Stimulated activated CD8-positive, alpha-beta memory T cell treated with anti-CD3 and anti-CD28 coated beads, Interleukin-15, amount 100 ng/mL, for 1 hour (primary cell): ENCODE measurements around the gene FAM161B.
"Not testable (repeated sequence)": the region's sequence is repeated elsewhere in the genome, so short reads cannot be mapped to it uniquely, and the experiment has no call there.

ENCODE experiments used
- DNase-seq: peaks from one replicate; pipeline ENCODE4 v3.0.0-alpha.2; 2020; ENCODE audit warnings: low read depth

The FAM161B gene

GRCh38 chr14:73942180-73942579 lies 7.7 kb downstream of the FAM161B start:
- no peak for DNase-seq

- no peak for DNase-seq
These were observed 12.9 kb downstream of the FAM161B start for GRCh38 chr14:73937012-73937411.

DNA sequence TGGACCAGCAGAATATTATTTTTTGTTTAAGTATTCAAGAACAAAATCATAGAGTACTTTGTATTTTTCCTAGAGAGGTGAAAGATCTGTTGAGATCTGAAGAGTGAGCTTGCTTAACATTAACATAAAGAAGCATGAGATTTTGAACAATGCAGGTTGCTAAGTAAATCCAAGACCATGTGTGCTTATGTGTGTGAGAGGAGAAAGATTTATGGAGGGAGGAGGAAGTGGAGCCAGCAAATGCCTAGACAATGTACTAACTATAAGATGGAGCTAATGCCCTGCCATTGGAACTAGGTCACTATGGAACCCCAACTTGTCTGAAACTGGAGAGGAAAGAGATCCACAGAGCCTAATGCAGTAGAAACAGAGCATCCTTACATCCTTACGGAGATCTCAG lies 13.3 kb downstream of the FAM161B start:
- no peak for DNase-seq

GRCh38 chr14:73935666-73936065 lies 14.2 kb downstream of the FAM161B start:
- DNase-seq = no peak

DNA sequence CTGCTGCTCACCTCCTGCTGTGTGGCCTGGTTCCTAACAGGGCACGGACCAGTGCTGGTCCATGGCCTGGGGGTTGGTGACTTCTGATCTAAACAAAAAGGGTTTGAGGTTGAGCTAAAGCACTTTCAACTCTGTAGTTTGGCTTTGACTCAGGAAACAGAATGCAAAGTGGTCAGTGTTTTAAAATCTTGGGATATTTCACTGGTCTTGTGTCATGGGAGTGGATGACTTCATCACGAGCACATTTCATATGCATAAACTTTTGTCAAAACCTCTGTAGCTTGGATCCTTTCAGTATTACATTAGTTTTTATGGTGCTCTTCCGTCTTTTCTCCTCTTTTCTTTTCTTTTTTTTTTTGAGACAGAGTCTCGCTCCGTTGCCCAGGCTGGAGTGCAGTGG lies 25.6 kb downstream of the FAM161B start:
- no peak for DNase-seq

DNA sequence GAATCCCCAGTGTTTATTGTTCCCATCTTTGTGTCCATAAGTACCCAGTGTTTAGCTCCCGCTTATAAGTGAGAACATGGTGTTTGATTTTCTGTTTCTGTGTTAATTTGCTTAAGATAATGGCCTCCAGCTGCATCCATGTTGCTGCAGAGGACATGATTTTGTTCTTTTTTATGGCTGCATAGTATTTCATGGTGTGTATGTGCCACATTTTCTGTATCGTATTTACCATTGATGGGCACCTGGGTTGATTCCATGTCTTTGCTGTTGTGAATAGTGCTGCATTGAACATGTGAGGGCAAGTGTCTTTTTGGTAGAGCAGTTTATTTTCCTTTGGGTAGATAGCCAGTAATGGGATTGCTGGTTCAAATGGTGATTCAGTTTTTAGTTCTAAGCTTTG lies 30.4 kb downstream of the FAM161B start:
- DNase-seq = not testable (repeated sequence)

DNA sequence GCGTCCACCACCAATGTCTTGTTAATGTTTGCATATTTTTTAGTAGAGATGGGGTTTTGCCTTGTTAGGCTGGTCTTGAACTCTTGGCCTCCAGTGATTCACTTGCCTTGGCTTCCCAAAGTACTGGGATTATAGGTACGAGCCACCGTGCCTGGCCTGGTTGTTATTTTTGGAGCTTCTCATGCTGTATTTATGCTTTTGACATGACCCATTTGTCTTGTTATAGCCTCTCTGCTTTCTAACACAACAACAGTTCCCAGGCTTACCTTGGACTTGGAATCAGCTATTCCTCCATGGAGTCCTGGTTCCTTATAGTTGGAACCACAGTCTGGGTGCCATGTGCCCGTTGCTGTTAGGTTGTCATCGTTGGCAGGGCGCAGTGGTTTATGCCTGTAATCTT lies 33.6 kb downstream of the FAM161B start:
- DNase-seq = no peak

GRCh38 chr14:73913256-73913655 lies 36.6 kb downstream of the FAM161B start:
- DNase-seq = no peak

GRCh38 chr14:73909681-73910080 lies 40.2 kb downstream of the FAM161B start:
- no peak for DNase-seq

GRCh38 chr14:73903028-73903427 lies 46.9 kb downstream of the FAM161B start:
- no peak for DNase-seq

DNA sequence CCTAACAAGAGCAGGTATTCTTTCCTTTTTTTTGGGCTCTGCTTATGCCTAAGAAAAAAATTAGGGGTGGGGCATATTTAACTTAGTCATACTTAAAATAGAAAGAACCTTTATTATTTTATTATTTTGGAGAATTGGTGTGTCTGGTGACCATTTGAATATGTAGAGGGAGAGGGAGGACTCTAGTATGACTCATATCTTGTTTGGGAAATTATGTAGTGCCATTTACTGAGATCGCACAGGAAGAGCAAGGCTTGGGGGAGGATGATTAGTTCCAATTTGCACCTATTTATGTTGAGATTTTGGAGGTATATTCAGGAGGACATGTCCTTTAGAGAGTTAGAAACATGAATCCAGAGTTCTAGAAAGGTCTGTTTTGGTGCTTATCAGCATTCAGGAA lies 53.4 kb downstream of the FAM161B start:
- DNase-seq = no peak

DNA sequence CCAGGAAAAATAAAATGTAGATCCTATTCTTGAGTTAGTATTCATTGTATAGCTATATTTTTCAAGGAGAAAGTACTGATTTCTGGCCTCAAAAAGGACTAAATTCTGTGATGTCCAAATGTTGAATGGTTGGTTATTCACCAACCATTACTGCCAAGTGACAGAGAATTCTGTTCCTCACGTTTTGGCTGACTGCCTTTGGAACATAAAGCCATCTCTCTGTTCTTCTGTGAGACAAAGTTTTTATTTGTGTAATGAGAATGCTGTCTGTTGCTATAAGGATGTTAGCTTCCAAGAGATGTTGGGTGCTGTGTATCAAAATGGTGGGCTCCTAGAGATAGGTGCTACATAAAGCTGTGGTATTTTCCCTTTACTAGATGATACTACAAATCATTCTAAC lies 54.0 kb downstream of the FAM161B start:
- no peak for DNase-seq

GRCh38 chr14:73894180-73894687 lies 55.7 kb downstream of the FAM161B start:
- not testable (repeated sequence) for DNase-seq

- DNase-seq = no peak
These were observed 60.5 kb downstream of the FAM161B start for GRCh38 chr14:73889376-73889775.

GRCh38 chr14:73888971-73889370 lies 60.9 kb downstream of the FAM161B start:
- DNase-seq = no peak

GRCh38 chr14:73888460-73888725 lies 61.5 kb downstream of the FAM161B start:
- DNase-seq = no peak

- no peak for DNase-seq
These were observed 62.0 kb downstream of the FAM161B start for GRCh38 chr14:73887694-73888459.

DNA sequence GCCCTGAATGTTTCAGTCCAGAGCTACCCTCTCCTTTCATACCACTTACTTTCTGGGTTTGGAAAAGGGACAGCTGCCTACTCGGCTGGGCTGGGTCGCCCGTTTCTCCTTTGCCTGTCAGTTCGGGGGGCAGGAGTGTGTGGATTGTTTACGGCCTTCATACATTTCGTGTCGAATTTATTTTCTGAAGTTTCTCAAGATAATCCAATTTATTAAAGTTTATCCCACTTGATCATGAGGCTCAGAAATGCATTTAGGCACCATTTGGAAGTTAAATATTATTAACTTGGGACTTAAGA lies 62.6 kb downstream of the FAM161B start:
- no peak for DNase-seq

DNA sequence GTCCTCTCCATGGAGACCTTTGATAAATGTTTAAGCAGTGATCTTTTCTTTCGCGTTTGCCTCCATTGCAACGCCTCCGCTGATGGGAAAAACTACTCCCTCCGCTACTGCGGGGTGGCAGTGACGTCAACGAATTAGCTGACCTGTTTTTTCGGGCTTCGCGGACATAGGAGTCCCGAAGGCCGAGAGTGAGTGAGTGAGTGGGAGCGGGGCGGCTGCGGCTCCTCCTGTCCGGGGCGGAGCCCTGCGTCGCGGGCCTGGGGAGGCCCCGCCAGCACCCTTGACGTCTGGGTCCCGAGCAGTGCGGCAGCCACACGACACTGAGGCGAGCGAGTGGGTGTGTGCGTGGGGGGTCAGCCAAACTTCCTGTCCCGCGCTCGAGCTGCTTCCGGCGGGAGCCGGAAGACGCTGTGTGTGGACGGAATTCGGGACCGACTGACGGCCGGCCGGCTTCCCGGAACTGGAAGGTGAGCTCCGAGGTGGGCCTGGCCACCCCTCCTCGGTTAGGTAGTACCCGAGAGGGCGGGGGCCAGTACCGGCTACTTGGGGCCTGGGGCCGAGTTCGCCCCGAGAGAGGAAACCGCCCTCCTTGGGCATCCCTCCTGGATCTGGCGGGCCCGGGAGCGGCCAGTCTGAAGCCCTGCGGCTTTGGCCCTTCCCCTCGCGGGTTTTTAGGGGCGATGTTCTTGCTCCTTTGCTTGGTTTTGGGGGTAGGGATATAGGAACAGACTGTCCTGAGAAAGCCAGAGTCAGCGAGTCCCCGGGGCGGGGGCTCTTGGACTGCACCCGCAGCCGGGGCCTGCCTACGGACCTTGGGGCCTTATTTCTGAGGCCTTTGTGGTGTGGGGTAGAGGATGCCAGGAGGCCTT lies 63.2 kb downstream of the FAM161B start, which contains the start of gene ZNF410:
Gene ZNF410, plus strand, starts transcription at position 411 of the 869 bp plus-strand sequence. CDS start 5,317 bp downstream, outside the sequence.
- DNase-seq = peak; percentile 68

DNA sequence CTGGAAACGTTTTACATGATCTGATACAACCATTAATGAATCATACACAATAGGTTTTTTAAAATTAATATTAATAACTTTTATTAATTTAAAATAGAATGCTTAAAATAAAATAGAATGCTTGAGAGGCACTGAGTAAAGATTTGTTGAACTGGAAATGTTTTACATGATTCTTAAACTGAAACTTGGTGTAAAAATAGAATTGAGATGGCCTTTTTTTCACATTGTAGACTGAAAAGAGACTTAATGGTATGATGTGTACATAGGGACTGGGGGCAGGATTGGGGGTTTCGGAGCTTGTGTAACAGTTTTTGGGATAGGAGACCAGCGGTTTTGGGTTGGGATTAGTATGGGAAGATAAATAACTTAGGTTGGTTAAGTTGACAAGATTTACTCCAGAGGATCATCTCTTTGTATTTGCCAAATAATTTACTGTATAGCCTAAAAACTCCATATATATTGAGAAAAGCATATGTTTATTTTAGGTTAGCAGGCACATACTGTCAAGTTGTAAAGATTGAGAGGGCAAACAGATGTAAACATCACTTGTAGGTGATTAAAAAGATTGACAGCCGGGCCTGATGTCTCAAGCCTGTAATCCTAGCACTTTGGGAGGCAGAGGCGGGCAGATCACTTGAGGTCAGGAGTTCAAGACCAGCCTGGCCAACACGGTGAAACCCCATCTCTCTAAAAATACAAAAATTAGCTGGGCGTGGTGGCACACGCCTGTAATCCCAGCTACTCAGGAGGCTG lies 65.3 kb downstream of the FAM161B start:
- no peak for DNase-seq
